ENCODE measurements around the gene COX7A1. TPM values are rescaled to one million over a fixed set of nuclear protein-coding genes. Genes with fewer than 3 reads are reported as not detected.
A peak's percentile ranks its signal among the peaks of the same experiment; 100 is the strongest.

Gene COX7A1
- total RNA-seq, 4 donors from 2014 or later = 50.4 to 66.6 (median 61.7) TPM

DNA sequence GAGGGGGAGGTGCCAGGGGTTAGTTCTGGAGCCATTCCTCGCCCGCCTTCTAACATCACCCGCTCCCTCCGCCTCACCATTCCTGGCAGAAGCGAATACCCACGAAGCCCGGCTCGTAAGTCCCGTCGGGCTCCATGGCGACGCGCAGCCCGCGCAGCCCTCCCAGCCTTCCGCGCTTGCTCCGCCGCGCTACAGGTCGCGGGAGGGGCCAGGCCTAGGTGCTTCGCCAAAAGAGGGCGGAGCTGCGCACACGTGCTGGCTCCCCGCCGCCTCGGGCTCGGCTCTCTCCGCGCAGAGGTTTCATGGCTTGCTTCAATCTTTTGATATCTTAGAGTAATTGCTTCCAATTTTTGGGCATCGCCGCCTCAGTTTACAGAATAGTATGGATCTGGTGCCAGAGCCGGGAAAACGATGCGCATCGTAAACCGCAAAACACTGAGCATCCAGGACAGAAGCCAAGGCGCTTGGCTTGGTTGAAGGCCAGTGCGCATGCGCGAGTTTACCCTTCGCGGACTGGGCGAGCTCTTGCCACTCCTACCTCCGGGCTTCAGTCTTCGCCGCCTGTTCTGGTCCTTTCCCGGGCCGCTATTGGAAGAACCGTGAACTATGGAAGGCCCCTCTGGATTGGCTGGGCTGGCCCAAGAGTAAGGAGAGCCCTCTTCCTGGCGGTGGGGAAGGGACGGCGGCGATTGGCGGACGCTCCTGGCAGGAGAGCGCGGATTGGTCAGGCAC, 37.4 kb downstream of the COX7A1 start, which contains the start of gene POLR2I:
POLR2I (minus strand) TSS at position 155 of the 732 bp plus-strand sequence; CDS start at position 136, 19 bp downstream.
- H3K9me3 ChIP-seq = no peaks in the 10 kb centered on the region
- peak; percentile 95 for TF ChIP-seq POLR2AphosphoS5 (IDR thresholded peaks at IDR 0.05)
- TF ChIP-seq POLR2A (IDR thresholded peaks at IDR 0.05) = peak; percentile 72 to 79
- no peak for TF ChIP-seq EP300 (IDR thresholded peaks at IDR 0.05)
- TF ChIP-seq, protein P1, sequence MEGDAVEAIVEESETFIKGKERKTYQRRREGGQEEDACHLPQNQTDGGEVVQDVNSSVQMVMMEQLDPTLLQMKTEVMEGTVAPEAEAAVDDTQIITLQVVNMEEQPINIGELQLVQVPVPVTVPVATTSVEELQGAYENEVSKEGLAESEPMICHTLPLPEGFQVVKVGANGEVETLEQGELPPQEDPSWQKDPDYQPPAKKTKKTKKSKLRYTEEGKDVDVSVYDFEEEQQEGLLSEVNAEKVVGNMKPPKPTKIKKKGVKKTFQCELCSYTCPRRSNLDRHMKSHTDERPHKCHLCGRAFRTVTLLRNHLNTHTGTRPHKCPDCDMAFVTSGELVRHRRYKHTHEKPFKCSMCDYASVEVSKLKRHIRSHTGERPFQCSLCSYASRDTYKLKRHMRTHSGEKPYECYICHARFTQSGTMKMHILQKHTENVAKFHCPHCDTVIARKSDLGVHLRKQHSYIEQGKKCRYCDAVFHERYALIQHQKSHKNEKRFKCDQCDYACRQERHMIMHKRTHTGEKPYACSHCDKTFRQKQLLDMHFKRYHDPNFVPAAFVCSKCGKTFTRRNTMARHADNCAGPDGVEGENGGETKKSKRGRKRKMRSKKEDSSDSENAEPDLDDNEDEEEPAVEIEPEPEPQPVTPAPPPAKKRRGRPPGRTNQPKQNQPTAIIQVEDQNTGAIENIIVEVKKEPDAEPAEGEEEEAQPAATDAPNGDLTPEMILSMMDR (IDR thresholded peaks at IDR 0.05) = no peak
- peaks cover 0 to 56% (median 18%) of the 10 kb centered on the region in 3 donors for H3K4me1 ChIP-seq
- WGBS, 2 donors (ENCODE audit: low coverage in 1 of 2) = 0% methylated on average over 9 of the region's 60 CpGs; no CpG with 5 or more reads in 1 of the 2 donors
- peak within 1 kb of the TSS; percentile 68 to 96 (median 93) for H3K27ac ChIP-seq
- no peaks in the 10 kb centered on the region for H3K27me3 ChIP-seq
- peak within 1 kb of the TSS; percentile 55 to 89 for H3K4me3 ChIP-seq
- peaks cover 0 to 71% of the 10 kb centered on the region in 2 donors for H3K36me3 ChIP-seq
- peak; percentile 97 for ATAC-seq

DNA sequence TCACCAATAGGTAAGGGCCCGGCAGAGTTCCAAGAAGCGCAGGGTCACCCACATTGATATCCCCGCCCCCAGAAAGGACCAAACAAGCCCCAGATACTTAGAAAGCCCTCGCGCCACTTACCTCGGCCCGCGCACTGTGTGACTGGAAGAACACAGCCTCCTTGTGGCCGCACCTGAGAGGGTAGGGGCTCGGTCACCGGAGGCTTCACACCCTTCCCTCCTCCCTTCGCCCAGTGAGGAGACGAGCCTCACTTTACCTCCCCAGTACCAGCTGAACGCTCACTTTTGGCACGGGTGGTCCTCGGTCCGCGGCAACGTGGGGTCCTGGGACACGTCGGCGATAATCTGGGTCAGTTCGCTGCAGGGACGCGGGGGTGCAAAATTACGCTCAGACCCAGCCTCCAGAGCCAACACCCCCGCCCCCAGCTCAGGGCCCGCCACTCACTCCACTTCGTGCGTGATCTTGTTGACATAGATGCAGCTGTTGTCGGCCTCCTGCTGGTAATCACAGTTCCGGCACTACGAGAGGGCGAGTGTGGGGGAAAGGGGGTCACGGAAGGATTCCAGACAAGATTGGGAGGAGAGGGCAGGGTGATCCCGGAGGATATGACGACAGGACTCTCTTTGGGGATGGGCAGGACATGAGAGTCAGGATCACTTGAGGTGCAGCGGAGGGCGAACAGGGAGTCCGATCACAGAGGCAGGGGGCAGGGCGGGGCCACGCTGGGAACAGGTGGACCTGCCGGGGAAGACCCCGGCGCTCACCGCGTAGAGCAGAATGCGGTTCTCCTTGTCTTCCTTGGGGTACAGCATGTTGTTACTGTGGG, 38.1 kb downstream of the COX7A1 start:
- Histone ChIP-seq H3K4me3 (peak overlapping the region; percentile 55 to 89), H3K36me3 (peaks cover 0 to 64% of the 10 kb centered on the region in 2 donors), H3K27ac (peak overlapping the region; percentile 68 to 96 (median 93)), H3K27me3 (no peaks in the 10 kb centered on the region), H3K4me1 (peaks cover 0 to 51% (median 18%) of the 10 kb centered on the region in 3 donors), H3K9me3 (no peaks in the 10 kb centered on the region)
- ATAC-seq = no peak
- 5% methylated on average over 15 of the region's 48 CpGs; no CpG with 5 or more reads in 1 of the 2 donors for WGBS, 2 donors (ENCODE audit: low coverage in 1 of 2)
- TF ChIP-seq EP300 (IDR thresholded peaks at IDR 0.05) (no peak), POLR2AphosphoS5 (IDR thresholded peaks at IDR 0.05) (no peak), POLR2A (IDR thresholded peaks at IDR 0.05) (no peak)
- TF ChIP-seq, protein P1 (IDR thresholded peaks at IDR 0.05) = peak in 1 of 4 experiments; percentile 9

DNA sequence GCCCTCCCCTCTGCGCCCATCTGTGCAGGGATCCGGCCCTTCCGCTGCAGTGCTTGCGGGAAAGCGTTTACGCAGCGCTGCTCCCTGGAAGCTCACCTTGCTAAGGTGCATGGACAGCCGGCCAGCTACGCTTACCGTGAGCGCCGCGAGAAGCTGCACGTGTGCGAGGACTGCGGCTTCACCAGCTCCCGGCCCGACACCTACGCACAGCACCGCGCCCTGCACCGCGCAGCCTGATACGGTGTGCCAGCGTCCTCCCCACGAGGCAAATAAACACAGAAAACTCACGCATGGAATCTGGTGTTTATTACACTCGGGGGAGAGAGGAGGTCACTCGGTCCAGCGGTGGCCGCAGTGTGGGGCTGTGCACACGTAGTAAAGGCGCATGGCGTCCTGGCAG, 38.8 kb downstream of the COX7A1 start:
- Histone ChIP-seq H3K9me3 (no peaks in the 10 kb centered on the region), H3K4me3 (peak overlapping the region in 1 of 2 donors; percentile 89), H3K27ac (peak overlapping the region in 1 of 4 donors; percentile 91), H3K4me1 (peaks cover 0 to 44% (median 18%) of the 10 kb centered on the region in 3 donors), H3K27me3 (no peaks in the 10 kb centered on the region), H3K36me3 (peaks cover 0 to 63% of the 10 kb centered on the region in 2 donors)
- TF ChIP-seq POLR2AphosphoS5 (IDR thresholded peaks at IDR 0.05) = no peak
- no peak for TF ChIP-seq POLR2A (IDR thresholded peaks at IDR 0.05)
- TF ChIP-seq, protein P1 (IDR thresholded peaks at IDR 0.05) = no peak
- no peak for TF ChIP-seq EP300 (IDR thresholded peaks at IDR 0.05)
- no peak for ATAC-seq
- 85 to 86% methylated on average over 7 to 30 of the region's 34 CpGs for WGBS, 2 donors (ENCODE audit: low coverage in 1 of 2)

DNA sequence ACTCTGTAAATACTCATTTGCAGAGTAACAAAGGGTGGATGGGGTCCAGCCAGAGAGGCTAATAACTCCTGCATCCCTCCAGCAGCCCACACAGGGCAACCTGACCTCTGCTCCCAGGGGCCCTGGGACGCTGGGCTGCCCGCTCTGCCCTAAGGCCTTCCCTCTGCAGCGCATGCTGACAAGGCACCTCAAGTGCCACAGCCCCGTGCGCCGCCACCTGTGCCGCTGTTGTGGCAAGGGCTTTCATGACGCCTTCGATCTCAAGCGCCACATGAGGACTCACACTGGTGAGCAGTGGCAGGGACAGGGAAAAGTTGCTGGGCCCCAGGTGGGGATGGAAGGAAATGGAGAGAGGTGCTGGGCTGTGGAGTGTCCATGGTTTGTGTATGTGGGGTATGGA, 39.6 kb downstream of the COX7A1 start:
- TF ChIP-seq POLR2AphosphoS5 (IDR thresholded peaks at IDR 0.05) (no peak), EP300 (IDR thresholded peaks at IDR 0.05) (no peak), POLR2A (IDR thresholded peaks at IDR 0.05) (no peak)
- TF ChIP-seq, protein P1 (IDR thresholded peaks at IDR 0.05) = no peak

More for the DNA sequence above, 39.6 kb downstream of the COX7A1 start:
- WGBS, 2 donors (ENCODE audit: low coverage in 1 of 2) = no CpG with 5 or more reads among the region's 10 CpGs
- Histone ChIP-seq H3K36me3 (peaks cover 0 to 63% of the 10 kb centered on the region in 2 donors), H3K9me3 (no peaks in the 10 kb centered on the region), H3K4me1 (peaks cover 0 to 37% (median 18%) of the 10 kb centered on the region in 3 donors), H3K27ac (no peak overlapping the region), H3K27me3 (no peaks in the 10 kb centered on the region), H3K4me3 (no peak overlapping the region)
- ATAC-seq = no peak
